22Rv1 (cell line): Measurements from ENCODE around the gene ASIC1.

Experiments
- H3K27ac ChIP-seq: fragments of 450-650 bp; 2 replicates; pipeline ENCODE4 v1.5.1; 2017
- CTCF ChIP-seq: fragments of 450-650 bp; IDR thresholded peaks from 2 replicates; pipeline ENCODE4 v1.5.1; 2017; ENCODE audit warnings: mild to moderate bottlenecking
- ZFX ChIP-seq: fragments of 450-650 bp; IDR thresholded peaks from 2 replicates; pipeline ENCODE4 v1.6.1; 2017; ENCODE audit warnings: antibody characterized with exemption, borderline replicate concordance

ASIC1 gene

GRCh38 chr12:50062728-50063460 is 5.5 kb downstream of the ASIC1 start:
- no peak for TF ChIP-seq ZFX
- no peak for TF ChIP-seq CTCF
- no peak overlapping the region for H3K27ac ChIP-seq

GRCh38 chr12:50065726-50066310 is 8.4 kb downstream of the ASIC1 start:
- H3K27ac ChIP-seq: no peak overlapping the region
- TF ChIP-seq CTCF (no peak), ZFX (no peak)

GRCh38 chr12:50066402-50066801 is 9.0 kb downstream of the ASIC1 start:
- no peak overlapping the region for H3K27ac ChIP-seq
- no peak for TF ChIP-seq CTCF
- TF ChIP-seq ZFX: no peak

- TF ChIP-seq CTCF (no peak), ZFX (no peak)
Observed at GRCh38 chr12:50069069-50069468, 11.7 kb downstream of the ASIC1 start.

GRCh38 chr12:50069539-50069938 is 12.1 kb downstream of the ASIC1 start:
- TF ChIP-seq ZFX (no peak), CTCF (no peak)
- H3K27ac ChIP-seq: no peak overlapping the region

More at GRCh38 chr12:50069069-50069468, 11.7 kb downstream of the ASIC1 start:
- no peak overlapping the region for H3K27ac ChIP-seq

GRCh38 chr12:50070314-50071060 is 13.1 kb downstream of the ASIC1 start:
- TF ChIP-seq CTCF (peak; percentile 98), ZFX (no peak)
- H3K27ac ChIP-seq: no peak overlapping the region
